HG03095 (cell line): ENCODE measurements around the gene NME8.
A peak's percentile ranks its signal among the peaks of the same experiment; 100 is the strongest.
"Not testable (repeated sequence)": the region's sequence is repeated elsewhere in the genome, so short reads cannot be mapped to it uniquely, and the experiment has no call there.

Experiments used
- ATAC-seq: cut with Tn5 transposase; IDR thresholded peaks from one replicate; pipeline ENCODE4 v1.9.1; 2021; ENCODE audit warnings: moderate library complexity; ENCODE audit not compliant: unreplicated experiment

NME8 gene

DNA sequence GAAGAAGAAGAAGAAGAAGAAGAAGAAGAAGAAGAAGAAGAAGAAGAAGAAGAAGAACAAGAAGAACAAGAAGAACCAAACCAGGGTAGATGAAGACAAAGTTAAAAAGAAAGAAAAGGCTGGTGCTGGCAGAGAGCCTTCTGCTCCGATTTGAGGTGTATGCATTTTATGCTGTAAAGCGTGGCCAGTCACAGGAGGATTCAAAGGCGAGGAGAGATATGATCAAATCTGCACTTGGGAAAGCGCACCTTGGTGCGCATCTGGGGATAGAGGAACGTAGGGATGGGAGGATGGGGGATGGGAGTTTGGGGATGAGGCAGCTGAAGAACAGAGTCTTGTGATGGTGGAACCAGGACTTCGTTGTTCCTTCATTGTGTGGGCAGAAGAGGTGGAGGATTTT lies at the start of gene NME8:
Gene NME8, plus strand, starts transcription at position 301 of the 400 bp plus-strand sequence. CDS start 1,670 bp downstream, outside the sequence.
- no peak for ATAC-seq

GRCh38 chr7:37806152-37806551 lies 42.2 kb upstream of the NME8 start:
- no peak for ATAC-seq

- not testable (repeated sequence) for ATAC-seq
Observed at GRCh38 chr7:37812161-37812580, 36.2 kb upstream of the NME8 start.

DNA sequence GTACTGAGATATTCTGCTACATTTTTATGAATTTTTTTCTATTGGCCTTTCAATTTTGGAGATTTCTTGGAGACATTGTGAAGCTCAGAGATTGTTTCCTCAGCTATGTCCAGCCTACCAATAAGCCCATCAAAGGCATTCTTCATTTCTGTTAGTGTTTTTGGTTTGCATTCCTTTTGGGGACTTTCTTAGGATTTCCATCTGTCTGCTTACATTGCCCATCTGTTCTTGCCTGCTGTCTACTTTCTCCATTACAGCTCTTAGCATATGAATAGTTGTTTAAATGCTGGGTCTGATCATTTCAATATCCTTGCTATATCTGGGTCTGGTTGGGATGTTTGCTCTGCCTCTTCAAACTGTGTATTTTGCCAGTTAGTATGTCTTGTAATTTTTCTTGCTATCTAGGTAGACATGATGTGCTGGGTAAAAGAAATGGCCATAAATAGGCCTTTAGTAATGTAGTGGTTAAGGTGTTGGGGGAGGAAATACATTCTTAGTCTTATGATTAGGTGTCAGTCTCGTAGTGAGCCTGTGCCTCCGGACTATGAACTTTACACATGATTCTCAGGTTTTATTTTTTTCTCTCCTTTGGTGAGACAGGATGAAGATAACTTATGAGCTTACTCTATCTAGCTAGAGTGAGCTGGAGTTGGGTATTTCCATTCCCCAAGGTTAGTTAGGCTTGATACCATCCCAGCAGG lies 32.6 kb upstream of the NME8 start:
- peak; percentile 76 for ATAC-seq

DNA sequence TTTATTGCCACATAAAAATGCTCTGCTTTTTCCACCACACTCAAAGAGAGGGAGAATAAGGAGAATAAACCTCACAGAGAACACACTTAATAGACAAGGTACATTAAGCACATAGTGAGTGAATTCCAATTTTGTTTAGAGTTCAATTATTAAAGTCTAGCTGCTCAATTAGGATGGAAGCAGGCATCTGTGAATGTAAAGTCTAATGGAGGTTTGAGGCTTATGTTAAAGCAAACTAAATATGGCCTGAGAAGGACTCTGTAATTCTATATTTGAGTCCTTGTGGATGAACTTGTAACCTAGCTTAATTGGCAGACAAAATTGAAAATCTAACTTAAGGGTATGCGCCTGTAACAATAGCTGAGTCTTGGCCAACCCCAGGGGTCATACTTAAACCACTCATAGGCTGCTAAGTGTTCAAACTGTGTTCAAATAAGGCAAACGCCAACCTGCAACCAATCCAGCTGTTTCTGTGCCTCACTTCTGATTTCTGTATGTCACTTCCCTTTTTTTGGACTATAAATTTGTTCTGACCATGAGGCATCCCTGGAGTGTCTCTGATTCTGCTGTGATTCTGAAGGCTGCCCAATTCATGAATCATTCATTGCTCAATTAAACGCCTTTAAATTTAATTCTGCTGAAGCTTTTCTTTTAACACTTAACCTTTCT lies 31.3 kb upstream of the NME8 start:
- ATAC-seq, result no peak

DNA sequence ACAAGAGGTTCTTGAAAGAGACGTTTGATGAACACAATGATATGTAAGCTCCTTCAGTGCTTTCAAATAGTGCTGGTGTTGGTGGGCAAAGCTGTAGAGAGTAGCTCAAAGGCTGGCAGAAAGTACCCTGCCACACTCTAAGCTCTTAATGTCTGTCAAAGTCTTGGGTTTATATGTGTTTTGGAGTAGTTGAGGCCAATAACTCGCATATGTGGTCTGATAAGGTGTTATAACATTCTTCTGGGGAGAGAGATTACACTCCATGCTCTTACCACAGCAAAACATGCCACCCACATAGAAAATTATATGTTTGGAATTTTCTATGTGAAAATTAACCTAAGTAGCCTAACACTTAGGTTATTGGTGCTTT lies 30.8 kb upstream of the NME8 start:
- ATAC-seq, result no peak

DNA sequence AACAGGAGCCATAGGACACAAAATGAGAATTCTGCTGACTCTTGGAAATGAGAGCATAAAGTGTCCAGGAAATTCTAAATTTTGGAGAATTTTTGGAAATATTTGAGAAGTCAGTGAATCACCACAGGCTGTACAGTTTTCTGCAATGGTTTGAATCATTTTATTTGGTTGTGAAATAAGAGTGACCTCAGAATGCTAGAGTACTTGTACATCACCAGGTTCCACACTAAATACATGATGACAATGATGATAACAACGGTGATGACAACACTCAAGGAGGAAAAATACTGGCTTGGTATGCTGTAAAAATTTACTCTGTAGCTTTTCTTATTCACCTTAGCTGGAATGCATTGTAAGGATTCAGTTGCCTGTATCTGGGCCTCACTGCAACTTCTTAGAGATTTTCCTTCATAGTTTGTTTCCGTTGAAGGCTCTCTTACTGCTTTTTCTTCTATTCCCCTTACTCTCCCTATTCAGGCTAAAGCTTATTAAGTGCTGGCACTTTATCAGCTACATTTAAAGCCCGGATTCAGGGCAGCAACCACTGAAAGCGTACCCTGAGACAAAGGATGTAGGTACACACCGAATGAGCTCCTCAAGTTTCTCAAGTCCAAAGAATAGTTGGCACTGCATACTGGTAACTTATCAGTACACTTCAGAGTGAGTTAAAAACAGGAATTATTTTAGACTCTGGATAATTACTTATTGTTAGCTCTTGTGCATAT lies 30.2 kb upstream of the NME8 start:
- no peak for ATAC-seq

DNA sequence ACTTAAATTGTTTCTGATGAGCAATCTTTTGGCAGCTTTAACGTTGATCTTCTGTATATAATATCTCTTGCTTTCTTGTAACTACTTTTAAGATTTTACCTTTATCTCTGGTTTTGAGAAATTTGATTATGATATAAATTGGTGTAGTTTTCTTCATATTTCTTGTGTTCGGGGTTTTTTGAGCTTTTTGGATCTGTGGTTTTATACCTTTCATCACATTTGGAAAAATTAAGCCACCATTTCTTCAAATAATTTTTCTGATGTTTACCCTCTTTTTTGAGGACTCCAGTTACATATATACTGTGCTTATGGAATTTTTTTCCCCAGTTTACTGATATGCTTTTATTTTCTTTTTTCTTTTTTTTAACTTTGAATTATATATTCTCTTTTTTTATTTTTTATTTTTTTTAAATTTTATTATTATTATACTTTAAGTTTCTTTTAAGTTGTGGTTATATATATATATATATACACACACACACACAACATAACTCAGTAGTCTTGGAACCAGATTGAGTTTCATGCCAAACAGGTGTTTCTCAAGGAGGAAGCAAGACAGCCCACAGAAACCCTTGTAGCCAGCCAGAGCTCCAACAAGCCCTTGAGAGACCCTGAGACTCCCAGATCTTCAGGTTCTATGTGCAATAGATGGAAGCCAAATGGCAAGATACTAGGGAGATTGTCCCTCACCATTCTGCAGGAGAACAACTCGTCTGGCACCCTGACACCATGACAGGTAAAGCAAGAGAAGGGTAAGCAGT lies 27.5 kb upstream of the NME8 start:
- ATAC-seq, result no peak

- ATAC-seq, result no peak
Observed at GRCh38 chr7:37822946-37823345, 25.5 kb upstream of the NME8 start.

DNA sequence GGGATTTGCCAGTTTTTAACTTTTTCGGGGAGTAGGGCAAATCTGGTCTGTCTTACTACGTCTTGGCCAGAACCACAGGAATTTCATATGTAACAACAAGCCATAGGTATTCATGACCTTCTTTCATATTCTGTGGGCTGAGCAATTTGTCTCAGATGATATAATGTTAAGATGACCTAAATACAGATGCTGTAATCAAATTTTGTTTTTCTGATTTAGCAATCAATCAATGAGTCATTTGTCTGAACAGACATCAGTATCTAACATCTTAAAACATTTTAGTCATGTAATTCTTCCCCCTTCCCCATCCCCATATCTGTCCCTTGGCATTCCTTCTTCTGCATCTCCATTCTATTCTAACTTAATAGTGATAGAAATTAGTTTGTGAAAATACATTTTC lies 24.8 kb upstream of the NME8 start:
- no peak for ATAC-seq

DNA sequence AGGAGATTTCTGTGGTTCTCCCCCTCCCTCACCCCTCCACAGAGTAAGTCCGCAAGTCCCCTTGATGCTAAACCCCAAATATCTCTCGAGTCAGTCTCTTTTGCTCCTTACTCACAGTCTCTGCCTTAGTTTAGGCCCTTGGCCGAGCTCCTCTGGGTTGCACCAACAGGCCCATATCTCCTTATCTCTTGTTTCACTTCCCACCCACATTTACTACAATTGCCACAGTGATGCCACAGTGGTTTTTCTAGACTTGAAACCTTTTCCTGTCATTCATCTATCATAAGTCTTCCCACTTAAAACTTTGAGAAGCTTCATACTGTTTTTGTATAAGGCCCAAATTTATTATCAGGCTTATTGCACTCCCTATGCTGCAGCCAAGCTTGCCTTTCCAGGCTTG lies 23.4 kb upstream of the NME8 start:
- no peak for ATAC-seq

DNA sequence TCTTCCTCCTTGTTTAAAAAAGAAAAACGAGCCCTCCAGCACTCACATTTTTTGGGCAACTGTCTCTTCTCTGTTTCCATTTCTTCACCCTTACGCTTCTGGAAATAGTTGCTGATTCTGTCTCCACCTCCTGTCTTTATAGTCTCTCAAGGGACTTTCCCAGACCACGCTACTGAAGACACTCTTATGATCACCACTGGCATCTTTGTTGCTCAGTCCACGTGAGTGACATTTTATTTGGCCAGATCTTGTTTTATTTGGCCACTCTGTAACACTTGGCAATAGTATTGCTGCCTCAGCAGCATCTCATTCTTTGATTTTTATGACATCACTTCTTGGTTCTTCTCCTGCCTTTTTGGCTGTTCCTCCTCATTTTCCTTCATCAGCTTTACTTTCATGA lies 21.6 kb upstream of the NME8 start:
- ATAC-seq, result peak; percentile 64

DNA sequence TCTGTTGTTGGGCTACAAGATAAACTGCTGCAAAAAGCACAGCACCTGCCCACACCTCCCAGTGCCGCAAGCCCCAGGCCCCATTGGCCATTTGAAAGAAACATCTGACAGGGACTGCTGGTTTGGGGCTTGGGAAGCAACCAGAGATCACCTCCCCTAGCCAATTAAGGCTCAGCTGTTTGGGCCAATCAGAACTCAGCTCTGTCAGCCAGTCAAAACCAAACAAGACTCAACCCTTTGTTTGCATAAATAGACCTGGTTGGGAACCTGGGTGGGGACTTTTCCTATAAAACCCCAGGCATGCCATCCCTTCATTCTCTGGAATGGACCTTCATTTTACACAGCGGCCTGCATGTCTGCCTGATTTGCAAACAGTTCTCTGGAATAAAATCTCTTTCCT lies 17.2 kb upstream of the NME8 start:
- no peak for ATAC-seq

DNA sequence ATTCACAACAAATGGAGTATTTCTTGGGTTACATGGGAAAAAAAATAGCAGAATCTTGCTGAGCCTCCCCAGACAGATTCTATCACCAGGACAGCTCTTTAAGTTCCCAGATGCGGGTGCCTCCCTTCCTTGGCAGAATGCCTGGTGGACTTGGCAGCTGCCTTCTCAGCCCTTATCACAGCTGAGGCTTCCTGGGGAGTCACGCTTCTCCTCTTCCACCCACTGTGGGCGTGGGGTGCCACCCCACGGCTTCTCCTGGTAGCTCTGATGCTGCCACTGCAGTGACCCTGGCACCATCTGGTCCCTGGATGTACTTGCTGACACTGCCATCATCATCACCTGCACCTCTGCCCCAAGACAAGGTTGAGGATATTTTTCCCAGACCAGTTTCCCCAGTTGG lies 16.2 kb upstream of the NME8 start:
- ATAC-seq, result peak; percentile 71

- no peak for ATAC-seq
Observed at GRCh38 chr7:37833107-37833817, 15.1 kb upstream of the NME8 start.

GRCh38 chr7:37833818-37834146 lies 14.6 kb upstream of the NME8 start:
- ATAC-seq, result no peak

GRCh38 chr7:37853468-37853867 lies 5.1 kb downstream of the NME8 start:
- no peak for ATAC-seq

- no peak for ATAC-seq
Observed at GRCh38 chr7:37882086-37882485, 33.7 kb downstream of the NME8 start.

GRCh38 chr7:37893359-37893758 lies 45.0 kb downstream of the NME8 start:
- no peak for ATAC-seq

- ATAC-seq, result no peak
Observed at GRCh38 chr7:37894671-37895070, 46.3 kb downstream of the NME8 start.

GRCh38 chr7:37899712-37900247 lies 51.4 kb downstream of the NME8 start:
- no peak for ATAC-seq
